Measurements from ENCODE around the gene GPS1. TPM values are rescaled to one million over a fixed set of nuclear protein-coding genes. Genes with fewer than 3 reads are reported as not detected.

GPS1 gene
- total and polyA plus RNA-seq, 2 experiments from 2014 or later = 136 to 242 TPM

- Histone ChIP-seq H3K36me3 (ENCODE audit: insufficient read depth) (peaks cover 4% of the 10 kb centered on the region; the same call in 1 of the 2 replicates), H3K9me2 (ENCODE audit: insufficient read depth) (no peaks in the 10 kb centered on the region), H4K20me1 (replicated peaks; ENCODE audit: insufficient read depth) (peaks cover 8% of the 10 kb centered on the region; the same call in 1 of the 2 replicates), H3K79me2 (replicated peaks; ENCODE audit: insufficient read depth) (peaks cover 9% of the 10 kb centered on the region; the same call in 1 of the 2 replicates), H3K4me2 (no peak overlapping the region), H3F3A (replicated peaks; ENCODE audit: low read depth) (0 out of 2 replicates have a peak, but pooled peaks cover 6% of the 10 kb centered on the region), H3K4me3 (peak overlapping the region; percentile 89; the same call in 1 of the 2 replicates), H3K27ac (ENCODE audit: low read depth) (no peak overlapping the region), H3K27me3 (ENCODE audit: insufficient read depth) (no peaks in the 10 kb centered on the region), H3K4me1 (ENCODE audit: insufficient read depth) (no peaks in the 10 kb centered on the region), H2AFZ (no peak overlapping the region)
- H3K27ac Mint-ChIP-seq = no peak overlapping the region
- no peaks in the 10 kb centered on the region; the same call in 2 of the 3 replicates for H3K4me1 Mint-ChIP-seq
- peaks cover 15% of the 10 kb centered on the region for H3K27me3 Mint-ChIP-seq (ENCODE audit: insufficient read depth, low read depth, poor library complexity)
- no peaks in the 10 kb centered on the region for H3K9me3 Mint-ChIP-seq
- peak overlapping the region; percentile 86 for H3K4me3 Mint-ChIP-seq
- H3K36me3 Mint-ChIP-seq (ENCODE audit: low read depth) = peaks cover 21% of the 10 kb centered on the region
- TF ChIP-seq REST (IDR thresholded peaks at IDR 0.05; ENCODE audit: unreplicated experiment) = no peak
- no peak for TF ChIP-seq EZH2 (IDR thresholded peaks at IDR 0.05; ENCODE audit: low read depth, unreplicated experiment)
- TF ChIP-seq EZH2phosphoT487 (IDR thresholded peaks at IDR 0.05; ENCODE audit: unreplicated experiment) = no peak
- TF ChIP-seq NANOG (IDR thresholded peaks at IDR 0.05; ENCODE audit: borderline replicate concordance) = no peak
- no peak for TF ChIP-seq CREB1 (CRISPR knock-in tag; IDR thresholded peaks at IDR 0.05; ENCODE audit: low read depth)
- TF ChIP-seq POLR2AphosphoS5 (IDR thresholded peaks at IDR 0.05; ENCODE audit: low read depth) = no peak
- TF ChIP-seq STAT1 (IDR thresholded peaks at IDR 0.05; ENCODE audit: unreplicated experiment) = no peak
- no peak for TF ChIP-seq ZNF462 (CRISPR knock-in tag; IDR thresholded peaks at IDR 0.05)
- no peak for TF ChIP-seq JUNB (IDR thresholded peaks at IDR 0.05; ENCODE audit: unreplicated experiment)
- no peak for TF ChIP-seq CTCF (conservative IDR thresholded peaks at IDR 0.05; ENCODE audit: low read depth in 2 of 2)
- TF ChIP-seq ZNF114 (CRISPR knock-in tag; IDR thresholded peaks at IDR 0.05) = no peak
- TF ChIP-seq ZNF331 (CRISPR knock-in tag; IDR thresholded peaks at IDR 0.05; ENCODE audit: low read depth) = no peak
- no peak for TF ChIP-seq ETS1 (IDR thresholded peaks at IDR 0.05)
- no peak for ATAC-seq
- DNase-seq (ENCODE audit: low spot score) = no peak
Observed at GRCh38 chr17:82053556-82054263, 2.0 kb downstream of the GPS1 start.
